Astrocyte of the spinal cord (primary cell): Measurements from ENCODE around the gene DNAAF8.
A peak's percentile ranks its signal among the peaks of the same experiment; 100 is the strongest.

Source experiments
- DNase-seq: peaks from one replicate; pipeline ENCODE4 v3.0.0; 2011; ENCODE audit warnings: low read depth, low spot score
- H3K4me3 ChIP-seq: 2 replicates; pipeline ENCODE4 v1.5.1; 2011; ENCODE audit warnings: low read depth, mild to moderate bottlenecking, low read length, moderate library complexity
- in situ Hi-C: cut with HindIII; loops from 2 replicates; pipeline ENCODE4 v1.10.0; 2017; ENCODE audit warnings: low sequenced_read_pairs
- TF ChIP-seq, protein P1 (sequence below): IDR thresholded peaks from 2 replicates; pipeline ENCODE4 v1.5.1; 2012; ENCODE audit warnings: low read depth, mild to moderate bottlenecking, low read length, inconsistent platforms

DNAAF8 gene

DNA sequence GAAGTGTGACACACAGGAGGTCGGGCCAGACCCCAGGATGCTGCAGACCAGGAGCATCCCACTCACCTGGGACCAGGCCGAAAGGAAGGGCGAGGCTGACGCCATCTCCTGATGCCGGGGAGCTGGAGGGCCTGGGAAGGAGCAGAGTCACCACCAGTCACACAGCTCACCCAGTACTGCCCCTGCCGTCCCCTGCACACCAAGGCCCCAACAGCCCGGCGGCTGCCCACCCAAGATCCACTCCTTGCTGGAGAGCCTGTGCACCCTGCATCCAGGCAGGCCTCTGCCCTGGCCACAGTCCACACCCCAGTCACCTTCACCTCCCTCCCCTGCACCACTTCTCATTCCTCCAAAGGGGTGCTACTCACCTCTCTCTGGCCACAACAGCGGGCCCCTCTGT lies 27.9 kb downstream of the DNAAF8 start:
- no peak for DNase-seq
- no peak overlapping the region for H3K4me3 ChIP-seq
- in situ Hi-C loops: no loop called here
- TF ChIP-seq, protein P1, sequence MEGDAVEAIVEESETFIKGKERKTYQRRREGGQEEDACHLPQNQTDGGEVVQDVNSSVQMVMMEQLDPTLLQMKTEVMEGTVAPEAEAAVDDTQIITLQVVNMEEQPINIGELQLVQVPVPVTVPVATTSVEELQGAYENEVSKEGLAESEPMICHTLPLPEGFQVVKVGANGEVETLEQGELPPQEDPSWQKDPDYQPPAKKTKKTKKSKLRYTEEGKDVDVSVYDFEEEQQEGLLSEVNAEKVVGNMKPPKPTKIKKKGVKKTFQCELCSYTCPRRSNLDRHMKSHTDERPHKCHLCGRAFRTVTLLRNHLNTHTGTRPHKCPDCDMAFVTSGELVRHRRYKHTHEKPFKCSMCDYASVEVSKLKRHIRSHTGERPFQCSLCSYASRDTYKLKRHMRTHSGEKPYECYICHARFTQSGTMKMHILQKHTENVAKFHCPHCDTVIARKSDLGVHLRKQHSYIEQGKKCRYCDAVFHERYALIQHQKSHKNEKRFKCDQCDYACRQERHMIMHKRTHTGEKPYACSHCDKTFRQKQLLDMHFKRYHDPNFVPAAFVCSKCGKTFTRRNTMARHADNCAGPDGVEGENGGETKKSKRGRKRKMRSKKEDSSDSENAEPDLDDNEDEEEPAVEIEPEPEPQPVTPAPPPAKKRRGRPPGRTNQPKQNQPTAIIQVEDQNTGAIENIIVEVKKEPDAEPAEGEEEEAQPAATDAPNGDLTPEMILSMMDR: no peak

DNA sequence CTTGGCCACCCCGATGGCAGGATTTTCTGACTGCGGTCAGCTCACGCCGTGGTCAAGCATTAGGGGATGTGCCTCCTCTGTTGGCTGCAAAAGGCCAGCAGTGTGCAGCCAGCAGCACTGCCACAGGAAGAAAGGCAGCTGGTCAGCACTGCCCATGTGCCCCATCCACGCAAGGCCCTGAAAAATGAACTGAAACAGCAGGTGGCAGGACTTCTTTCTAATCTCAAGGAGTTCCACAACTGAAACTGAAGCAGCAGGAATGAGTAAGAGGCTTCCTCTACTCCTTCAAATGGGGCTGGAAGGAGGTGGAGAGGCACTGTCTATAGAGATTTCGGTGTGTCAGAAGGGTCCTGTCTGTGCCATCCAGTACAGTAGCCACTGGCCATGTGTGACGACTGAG lies 29.5 kb downstream of the DNAAF8 start:
- TF ChIP-seq, protein P1: no peak
- no peak for DNase-seq
- no peak overlapping the region for H3K4me3 ChIP-seq
- in situ Hi-C loops: no loop called here

DNA sequence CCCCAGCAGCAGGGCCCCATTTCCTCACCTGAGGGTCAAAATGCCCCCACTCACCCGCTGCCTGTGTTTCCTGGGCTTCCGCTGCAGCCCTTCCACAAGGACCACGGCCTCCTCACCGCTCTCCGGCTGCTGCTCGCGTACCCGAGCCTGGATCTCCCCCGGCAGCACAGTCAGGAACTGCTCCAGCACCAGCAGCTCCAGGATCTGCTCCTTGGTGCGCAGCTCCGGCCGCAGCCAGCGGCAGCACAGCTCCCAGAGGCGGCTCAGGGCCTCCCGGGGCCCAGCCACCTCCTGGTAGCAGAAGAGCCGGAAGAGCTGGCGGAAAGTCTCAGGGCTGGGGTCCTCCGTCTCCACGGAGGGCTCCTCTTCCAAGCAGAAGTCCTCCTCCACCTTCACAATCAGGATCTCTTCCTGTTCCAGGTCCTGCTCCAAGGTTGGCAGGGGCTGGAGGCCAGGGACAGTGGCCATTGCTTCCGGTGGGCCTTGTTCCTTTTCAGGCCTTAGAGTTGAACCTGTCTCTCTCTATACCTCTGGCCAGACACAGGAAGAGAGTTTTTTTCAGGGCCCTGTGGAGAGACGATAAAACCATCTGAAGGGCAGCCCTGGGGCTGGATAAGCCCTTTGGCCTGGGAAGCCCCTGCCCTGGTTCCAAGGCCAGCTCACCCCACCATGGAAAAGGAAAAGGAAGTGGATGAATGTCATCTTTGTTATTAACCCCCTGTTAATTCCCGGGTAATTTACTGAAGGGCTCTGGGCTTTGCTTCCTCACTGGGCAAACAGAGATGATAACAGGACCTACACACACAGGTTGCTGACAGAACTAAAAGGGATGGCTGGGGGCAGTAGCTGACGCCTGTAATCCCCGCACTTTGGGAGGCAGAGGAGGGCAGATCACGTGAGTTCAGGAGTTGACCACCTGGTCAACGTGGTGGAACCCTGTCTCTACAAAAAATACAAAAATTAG lies 31.5 kb downstream of the DNAAF8 start:
- DNase-seq: no peak
- H3K4me3 ChIP-seq: peak overlapping the region; percentile 80
- TF ChIP-seq, protein P1: no peak
- in situ Hi-C loops: no loop called here

DNA sequence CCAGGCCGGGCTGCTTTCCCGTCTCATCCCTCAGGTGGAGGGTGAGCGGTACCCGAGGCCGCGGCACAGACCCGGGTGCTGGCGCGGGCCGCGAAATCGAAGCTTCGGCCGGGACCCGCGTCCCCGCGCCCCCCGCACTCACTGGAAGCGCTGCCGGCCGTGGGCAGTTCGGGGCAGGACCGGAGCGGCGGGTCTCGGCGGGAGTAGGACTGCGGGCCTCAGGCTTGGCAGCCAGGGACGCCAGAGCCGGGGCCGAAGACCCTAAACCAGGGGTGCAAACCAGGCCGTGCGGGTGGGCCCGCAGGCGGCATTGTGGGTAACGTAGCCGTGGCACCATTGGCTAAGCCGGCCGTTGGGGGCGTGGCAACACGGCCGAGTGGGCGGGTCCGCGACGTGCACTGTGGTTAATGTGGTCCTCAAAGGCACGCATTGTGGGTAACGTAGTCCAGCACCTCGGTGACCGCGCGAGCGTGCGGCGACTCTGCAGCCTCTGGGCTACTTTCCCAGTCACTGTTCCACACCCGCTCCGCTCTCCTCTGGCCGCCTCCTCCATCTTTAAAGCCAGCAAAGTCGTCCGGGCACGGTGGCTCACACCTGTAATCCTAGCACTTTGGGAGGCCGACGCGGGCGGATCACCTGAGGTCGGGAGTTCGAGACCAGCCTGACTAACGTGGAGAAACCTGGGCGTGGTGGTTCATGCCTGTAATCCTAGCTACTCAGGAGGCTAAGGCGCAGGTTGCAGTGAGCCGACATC lies 32.7 kb downstream of the DNAAF8 start, which contains the start of gene ZNF500:
ZNF500 (minus strand) TSS at position 288 of the 754 bp plus-strand sequence. CDS start 1,184 bp downstream, outside the sequence.
- peak; percentile 95 for DNase-seq
- H3K4me3 ChIP-seq: peak within 1 kb of the TSS; percentile 80
- in situ Hi-C loops: no loop called here
- TF ChIP-seq, protein P1: no peak

DNA sequence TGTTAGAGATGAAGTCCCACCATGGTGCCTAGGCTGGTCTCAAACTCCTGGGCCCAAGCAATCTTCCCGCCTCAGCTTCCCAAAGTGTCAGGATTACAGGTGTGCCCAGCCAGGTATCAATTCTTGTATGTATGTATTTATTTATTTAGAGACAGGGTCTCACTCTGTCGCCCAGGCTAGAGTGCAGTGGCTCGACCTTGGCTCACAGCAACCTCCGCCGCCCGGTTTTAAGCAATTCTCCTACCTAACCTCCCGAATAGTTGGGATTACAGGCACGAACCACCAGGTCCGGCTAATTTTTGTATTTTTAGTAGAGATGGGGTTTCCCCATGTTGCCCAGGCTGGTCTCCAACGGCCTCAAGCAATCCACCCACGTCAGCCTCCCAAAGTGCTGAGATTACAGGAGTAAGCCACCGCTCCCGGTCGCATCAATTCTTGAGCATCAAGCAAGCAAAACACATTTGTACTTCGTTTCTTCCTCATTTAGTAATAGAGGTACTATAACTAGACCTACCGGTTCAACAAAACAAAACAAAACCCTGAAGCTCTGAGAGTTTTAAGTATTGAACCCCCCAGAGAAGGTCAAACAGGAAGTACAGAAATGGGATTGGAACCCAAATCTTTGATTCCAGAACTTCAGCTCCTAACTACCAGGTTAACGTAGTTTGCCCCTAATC lies 33.7 kb downstream of the DNAAF8 start:
- TF ChIP-seq, protein P1: no peak
- DNase-seq: no peak
- in situ Hi-C loops: no loop called here
- peak overlapping the region; percentile 64 for H3K4me3 ChIP-seq
